Fibroblast of the conjunctiva (primary cell): ENCODE measurements around the gene ZC3H12A.
"Not testable (repeated sequence)": the region's sequence is repeated elsewhere in the genome, so short reads cannot be mapped to it uniquely, and the experiment has no call there.

ENCODE experiments used
- DNase-seq: peaks from one replicate; pipeline ENCODE4 v3.0.0-alpha.2; 2010; ENCODE audit warnings: low read depth

Gene ZC3H12A

DNA sequence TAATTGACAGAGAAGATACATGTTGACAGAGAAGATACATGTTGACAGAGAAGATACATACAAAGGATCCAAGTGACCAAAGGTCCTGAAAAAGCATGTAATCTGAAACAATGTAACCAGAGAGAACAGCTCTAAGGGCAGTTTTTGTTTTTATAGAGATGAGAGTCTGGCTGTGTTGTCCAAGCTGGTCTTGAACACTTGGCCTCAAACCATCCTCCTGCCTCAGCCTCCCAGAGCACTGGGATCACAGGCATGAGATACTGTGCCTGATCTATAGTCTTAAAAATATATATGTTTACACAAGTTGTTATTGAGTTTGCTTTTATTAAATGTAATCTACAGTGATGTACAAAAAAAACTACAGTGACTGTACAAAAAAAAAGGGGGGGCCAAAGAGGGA, 27.7 kb downstream of the ZC3H12A start:
- no peak for DNase-seq

DNA sequence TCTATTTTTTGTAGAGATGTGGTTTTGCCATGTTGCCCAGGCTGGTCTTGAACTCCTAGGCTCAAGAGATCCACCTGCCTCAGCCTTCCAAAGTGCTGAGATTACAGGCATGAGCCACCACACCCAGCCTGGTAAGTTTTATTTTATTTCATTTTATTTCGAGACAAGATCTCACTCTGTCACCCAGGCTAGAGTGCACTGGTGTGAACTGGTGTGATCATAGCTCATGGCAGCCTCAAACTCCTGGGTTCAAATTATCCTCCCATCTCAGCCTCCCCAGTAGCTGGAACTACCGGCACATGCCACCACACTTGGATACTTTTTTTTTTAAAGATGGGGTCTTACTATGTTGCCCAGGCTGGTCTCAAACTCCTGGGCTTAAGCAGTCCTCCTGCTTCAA, 28.4 kb downstream of the ZC3H12A start:
- not testable (repeated sequence) for DNase-seq

DNA sequence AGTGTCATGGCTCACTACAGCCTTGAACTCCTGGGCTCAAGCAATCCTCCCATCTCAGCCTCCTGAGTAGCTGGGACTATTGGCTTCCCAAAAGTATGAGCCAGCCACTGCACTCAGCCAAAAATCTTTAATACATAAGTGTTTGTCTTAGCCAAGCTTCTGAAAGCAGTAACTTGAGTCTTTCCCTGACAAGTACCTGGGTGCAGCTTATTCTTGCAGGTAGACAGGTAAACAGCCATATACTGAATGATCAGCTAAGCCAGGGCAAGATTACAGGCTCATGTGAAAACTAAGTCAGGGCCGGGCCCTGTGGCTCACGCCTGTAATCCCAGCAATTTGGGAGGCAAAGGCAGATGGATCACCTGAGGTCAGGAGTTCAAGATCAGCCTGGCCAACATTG, 32.4 kb downstream of the ZC3H12A start:
- no peak for DNase-seq

DNA sequence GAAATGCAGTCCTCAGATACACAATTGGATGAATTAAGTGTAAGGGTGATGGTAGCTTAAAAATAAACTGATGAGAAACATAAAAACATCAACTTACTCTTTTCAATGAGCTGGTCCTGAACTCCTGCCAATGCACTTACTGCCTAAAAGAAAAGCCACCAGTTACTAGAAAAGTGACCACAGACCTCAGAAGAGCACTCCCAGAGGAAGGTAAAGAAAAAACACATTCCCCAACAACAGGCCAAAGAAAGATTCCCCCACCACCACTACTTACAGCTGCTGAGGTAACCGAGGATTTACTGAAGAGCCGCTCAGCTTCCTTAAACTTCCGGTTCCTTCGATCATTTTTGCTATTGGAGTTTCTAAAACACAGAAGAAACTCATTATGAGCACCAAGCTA, 34.8 kb downstream of the ZC3H12A start:
- DNase-seq: no peak

DNA sequence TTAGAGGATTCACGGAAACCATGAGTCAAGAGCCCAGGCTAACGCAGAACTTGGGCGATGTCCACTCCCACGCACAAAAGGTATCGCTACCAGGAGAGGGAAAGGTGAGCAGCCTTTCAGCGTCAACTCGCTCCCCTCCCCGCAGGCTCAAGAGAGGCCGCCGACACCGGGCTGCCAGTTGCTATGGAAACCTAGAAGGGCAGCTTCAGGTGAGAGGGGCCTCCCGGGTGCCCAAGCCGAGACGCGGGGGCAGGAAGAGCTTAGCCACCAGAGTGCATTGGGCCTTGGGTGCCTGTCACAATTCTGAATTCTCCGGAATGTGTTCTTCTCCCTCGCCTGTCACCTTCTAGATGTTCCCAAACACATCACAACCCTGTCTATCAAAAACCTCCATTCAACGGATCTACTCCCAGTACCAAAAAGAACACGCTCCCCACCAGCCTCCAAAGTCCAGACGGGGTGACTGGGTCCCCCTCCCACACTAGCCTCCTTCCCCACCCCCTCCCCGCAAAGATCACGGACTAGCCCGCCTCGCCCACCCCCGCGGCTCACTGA, 39.5 kb downstream of the ZC3H12A start:
- DNase-seq: no peak

DNA sequence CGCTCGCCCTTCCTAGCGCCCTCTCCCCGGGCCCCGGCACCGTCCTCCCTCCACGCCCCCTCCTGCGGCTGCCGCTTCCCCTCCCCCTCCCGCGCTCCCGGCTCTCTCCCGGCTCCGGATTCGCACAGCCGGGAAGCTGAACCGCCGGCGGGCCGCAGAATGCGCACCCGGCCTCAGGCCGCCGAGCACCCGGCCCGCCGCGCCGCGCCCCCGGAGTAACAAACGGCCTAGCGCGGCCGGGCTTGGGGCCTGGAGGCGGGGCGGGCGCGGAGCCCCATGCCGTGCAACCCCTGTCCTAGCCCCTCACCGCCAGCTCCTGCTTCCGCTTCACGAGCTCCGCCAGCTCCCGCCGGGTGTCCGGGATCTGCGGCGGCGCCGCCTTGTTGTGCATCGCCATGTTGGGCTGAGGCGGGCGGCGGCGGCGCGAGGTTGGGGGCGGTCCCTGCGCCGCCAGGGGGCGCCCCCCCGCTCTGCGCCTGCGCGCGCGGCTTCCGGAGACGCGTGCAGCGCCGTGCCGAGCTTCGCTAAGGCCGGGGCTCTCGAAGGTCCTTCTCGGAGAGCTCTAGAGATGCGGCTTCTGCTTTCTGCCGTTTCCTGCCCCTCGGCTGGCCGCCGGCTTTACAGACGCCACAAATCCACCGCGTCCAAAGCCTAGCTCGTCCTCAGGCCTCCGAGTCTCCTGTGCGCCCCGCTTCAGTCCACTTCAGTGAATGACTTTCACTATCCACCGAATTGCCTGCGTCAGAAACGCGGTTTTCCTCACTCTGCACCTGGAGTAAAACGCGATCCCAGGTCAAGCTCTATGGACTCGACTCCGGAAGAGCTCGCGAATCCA, 40.2 kb downstream of the ZC3H12A start, which contains the start of gene MEAF6:
TSS of gene MEAF6 (minus strand) at position 417 of the 835 bp plus-strand sequence. CDS start at position 397, 20 bp downstream.
- peak; percentile 31 for DNase-seq

DNA sequence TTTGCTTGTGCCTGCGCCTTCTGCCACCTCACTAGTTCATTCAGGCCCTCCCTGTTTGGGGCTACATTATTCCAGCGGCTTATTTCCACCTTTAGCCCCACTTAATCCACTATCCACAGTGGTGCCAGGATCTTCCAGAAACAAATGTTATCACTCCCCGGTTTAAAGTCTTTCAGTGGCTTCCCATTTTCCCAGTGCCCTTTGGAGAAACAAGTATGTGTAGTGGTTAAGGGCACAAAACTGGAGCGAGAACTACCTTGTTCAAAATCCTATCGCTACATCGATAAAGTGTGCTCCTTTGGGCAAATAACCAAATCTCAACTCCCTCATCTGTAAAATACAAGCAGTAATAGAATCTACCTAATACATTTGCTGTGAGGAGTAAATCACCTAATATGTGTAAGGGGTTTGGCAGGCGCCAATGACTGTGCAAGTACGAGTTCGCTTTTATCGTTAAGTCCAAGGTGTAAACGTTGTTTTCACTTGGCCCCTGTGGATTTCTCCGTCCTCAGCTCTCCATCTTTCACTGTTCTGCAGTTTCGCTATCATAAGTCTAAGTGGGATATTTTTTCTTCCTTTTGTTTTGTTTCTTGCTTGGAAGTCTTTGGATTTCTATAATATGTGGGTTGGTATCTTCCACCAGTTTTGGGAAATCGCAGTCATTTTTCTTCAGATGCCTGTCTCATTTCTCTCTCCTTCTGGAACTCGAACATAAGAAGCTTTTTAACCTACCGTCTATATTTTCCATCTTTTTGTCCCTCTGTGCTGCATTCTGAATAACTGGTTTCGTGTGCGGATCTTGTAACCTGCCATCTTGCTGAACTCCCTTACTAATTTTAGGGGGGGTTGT, 41.0 kb downstream of the ZC3H12A start:
- DNase-seq: no peak

DNA sequence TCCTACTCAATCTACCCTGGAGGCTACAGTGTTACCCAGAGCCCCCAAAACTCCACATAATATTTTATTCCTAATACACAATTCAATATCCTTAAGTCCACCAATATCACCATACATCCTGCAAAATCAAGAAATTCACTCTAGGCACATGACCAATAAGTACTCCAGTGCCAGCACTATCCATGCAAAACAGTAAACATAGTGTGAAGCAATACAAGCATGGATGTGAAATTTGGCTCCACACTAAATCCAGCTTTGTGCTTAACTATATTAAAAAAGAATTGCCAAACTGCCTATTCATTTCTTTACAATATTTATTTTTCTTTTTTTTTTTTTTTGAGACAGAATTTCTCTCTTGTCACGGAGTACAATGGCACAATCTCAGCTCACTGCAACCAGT, 43.2 kb downstream of the ZC3H12A start:
- no peak for DNase-seq

DNA sequence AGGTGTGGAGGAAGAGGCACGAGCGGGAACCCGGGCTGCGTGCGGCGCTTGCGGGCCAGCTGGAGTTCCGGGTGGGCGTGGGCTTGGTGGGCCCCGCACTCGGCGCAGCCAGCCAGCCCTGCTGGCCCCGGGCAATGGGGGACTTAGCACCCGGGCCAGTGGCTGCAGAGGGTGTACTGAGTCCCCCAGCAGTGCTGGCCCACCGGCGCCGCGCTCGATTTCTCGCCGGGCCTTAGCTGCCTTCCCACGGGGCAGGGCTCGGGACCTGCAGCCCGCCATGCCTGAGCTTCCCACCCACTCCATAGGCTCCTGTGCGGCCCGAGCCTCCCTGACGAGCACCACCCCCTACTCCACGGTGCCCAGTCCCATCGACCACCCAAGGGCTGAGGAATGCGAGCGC, 43.9 kb downstream of the ZC3H12A start:
- DNase-seq: not testable (repeated sequence)

DNA sequence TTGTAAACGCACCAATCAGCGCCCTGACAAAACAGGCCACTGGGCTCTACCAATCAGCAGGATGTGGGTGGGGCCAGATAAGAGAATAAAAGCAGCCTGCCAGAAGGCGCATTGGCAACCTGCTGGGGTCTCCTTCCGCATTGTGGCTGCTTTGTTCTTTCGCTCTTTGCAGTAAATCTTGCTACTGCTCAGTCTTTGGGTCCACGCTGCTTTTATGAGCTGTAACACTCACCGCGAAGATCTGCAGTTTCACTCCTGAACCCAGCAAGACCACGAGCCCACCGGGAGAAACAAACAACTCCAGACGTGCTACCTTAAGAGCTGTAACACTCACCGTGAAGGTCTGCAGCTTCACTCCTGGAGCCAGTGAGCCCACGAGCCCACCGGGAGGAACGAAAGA, 44.5 kb downstream of the ZC3H12A start:
- DNase-seq: not testable (repeated sequence)

DNA sequence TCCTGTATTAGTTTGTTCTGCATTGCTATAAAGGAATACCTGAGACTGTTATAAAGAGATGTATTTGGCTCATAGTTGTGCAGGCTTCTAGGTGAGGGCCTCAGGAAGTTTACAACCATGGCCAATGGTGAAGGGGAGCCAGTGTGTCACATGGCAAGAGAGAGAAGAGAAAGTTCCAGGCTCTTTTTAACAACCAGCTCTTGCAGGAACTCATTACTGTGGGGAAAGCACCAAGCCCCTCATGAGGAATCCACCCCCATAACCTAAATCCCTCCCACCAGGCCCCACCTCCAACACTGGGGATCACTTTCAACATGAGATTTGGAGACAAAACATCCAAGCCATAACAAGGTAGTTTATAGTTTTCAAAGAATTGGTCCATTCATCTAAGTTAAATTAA, 45.2 kb downstream of the ZC3H12A start:
- no peak for DNase-seq

DNA sequence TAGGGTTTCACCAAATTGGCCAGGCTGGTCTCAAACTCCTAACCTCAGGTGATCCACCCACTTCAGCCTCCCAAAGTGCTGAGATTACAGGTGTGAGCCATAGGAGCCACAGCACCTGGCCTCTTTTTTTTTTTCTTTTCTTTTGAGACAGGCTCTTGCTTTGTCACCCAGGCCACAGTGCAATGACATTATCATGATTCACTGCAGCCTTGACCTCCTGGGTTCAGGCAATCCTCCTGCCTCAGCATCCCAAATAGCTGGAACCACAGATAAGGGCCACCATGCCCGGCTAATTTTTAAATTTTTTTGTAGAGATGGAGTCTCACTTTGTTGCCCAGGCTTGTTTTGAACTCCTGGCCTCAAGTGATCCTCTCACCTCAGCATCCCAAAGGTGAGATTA, 55.5 kb downstream of the ZC3H12A start:
- not testable (repeated sequence) for DNase-seq

DNA sequence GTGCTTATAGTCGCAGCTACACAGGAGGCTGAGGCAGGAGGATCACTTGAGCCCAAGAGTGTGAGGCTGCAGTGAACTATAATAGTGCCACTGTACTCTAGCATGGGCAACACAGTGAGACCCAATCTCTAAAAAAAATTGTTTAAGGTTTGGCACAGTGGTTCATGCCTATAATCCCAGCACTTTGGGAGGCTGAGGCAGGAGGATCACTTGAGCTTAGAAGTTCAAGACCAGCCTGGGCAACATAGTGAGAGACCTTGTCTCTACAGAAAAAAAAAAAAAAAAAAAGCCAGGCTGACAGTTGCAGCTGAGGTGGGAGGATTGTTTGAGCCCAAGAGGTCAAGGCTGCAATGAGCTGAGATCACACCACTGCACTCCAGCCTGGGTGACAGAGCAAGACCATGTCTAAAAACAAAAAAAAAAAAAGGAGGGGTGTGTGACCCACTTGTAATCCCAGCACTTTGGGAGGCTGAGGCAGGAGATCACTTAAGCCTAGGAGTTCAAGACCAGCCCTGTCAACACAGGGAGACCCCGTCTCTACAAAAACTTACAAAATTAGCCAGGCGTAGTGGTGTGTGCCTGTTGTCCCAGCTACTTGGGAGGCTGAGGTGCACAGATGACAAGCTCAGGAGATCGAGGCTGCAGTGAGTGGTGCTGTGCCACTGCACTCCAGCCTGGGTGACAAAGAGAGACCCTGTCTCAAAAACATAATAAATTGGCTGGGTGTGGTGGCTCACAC, 58.2 kb downstream of the ZC3H12A start:
- DNase-seq: not testable (repeated sequence)

DNA sequence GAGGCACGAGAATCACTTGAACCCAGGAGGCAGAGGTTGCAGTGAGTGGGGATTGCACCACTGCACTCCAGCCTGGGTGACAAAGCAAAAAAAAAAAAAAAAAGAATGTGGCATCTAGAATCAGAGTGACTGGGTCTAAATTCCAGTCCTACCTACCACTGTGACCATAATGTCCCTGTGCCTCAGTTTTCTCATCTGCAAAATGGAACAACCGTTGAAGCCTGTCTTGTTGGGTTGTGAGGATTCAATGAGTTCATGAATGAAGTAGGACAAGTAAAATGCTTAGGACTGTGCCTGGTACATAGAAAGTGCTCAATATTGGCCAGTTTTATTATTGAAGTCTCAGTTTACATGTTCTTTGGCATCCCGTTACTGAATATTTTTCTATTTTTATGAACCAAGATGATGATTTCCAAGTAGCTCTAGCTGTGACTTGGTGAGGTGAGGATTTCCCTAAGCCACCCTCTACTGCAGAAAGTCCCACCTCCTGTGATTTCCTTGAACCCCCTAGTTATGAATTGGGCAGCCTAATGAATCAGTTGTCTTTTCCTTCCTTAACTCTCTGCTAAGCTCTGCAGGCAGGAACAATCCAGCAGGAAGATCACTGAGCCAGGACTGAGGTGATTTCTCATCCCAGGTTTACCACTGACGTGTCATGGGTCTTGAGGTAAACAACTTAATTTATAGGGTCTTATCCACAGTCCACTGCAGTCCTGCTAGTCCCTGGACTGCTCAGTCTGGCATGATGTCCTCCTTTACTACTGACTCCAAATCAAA, 59.1 kb downstream of the ZC3H12A start:
- DNase-seq: no peak
